Spinal cord (tissue), 10 donors: ENCODE results near the gene TCERG1. TPM values are rescaled to one million over a fixed set of nuclear protein-coding genes. Genes with fewer than 3 reads are reported as not detected.

Experiments
- DNase-seq, 6 donors: peaks; one replicate each; pipeline versions ENCODE4 v3.0.0 to v3.0.0-alpha.2; 2013 to 2015; ENCODE audit warnings: low spot score in 6 of 6, low read depth in 4 of 6
- H3K27ac ChIP-seq: one replicate; pipeline ENCODE4 v1.5.1; 2013; ENCODE audit warnings: low read depth, low read length, control low read depth
- H3K27me3 ChIP-seq: one replicate; pipeline ENCODE4 v1.6.1; 2013; ENCODE audit warnings: low read length; ENCODE audit not compliant: control insufficient read depth, insufficient read depth
- H3K36me3 ChIP-seq: one replicate; pipeline ENCODE4 v1.6.1; 2013; ENCODE audit warnings: low read length; ENCODE audit not compliant: control insufficient read depth, insufficient read depth
- H3K4me1 ChIP-seq: one replicate; pipeline ENCODE4 v1.6.1; 2013; ENCODE audit warnings: low read length; ENCODE audit not compliant: control insufficient read depth, insufficient read depth
- H3K4me3 ChIP-seq: one replicate; pipeline ENCODE4 v1.5.1; 2013; ENCODE audit warnings: low read depth, low read length, control low read depth
- H3K9me3 ChIP-seq: one replicate; pipeline ENCODE4 v1.6.1; 2013; ENCODE audit warnings: low read length; ENCODE audit not compliant: control insufficient read depth, insufficient read depth
- WGBS: methylation state at CpG from one replicate; pipeline ENCODE4 v1.1.5; 2013; ENCODE audit warnings: missing lambda C conversion rate; ENCODE audit not compliant: insufficient coverage; 5-methylcytosine and 5-hydroxymethylcytosine counted together
- polyA plus RNA-seq, 2 donors: library from polyadenylated mRNA; unstranded; fragments of 120-200 nt; gene quantifications; one replicate each; pipeline ENCODE4 v1.2.1, GENCODE V29; 2013; ENCODE audit not compliant: insufficient read length in 2 of 2
- total RNA-seq, 2 donors: library from RNA; depleted of rRNA in 1 of 2; stranded (reverse); fragments of 120-200 nt in 1 of 2; fragments of >200 nt in 1 of 2; gene quantifications; one replicate each; pipeline versions ENCODE4 v1.2.3 to v1.2.4, GENCODE V29; 2013 to 2014
- donor health status: healthy.

TCERG1 gene
- total and polyA plus RNA-seq, 4 donors, result 60.0 to 99.8 (median 88.3) TPM

DNA sequence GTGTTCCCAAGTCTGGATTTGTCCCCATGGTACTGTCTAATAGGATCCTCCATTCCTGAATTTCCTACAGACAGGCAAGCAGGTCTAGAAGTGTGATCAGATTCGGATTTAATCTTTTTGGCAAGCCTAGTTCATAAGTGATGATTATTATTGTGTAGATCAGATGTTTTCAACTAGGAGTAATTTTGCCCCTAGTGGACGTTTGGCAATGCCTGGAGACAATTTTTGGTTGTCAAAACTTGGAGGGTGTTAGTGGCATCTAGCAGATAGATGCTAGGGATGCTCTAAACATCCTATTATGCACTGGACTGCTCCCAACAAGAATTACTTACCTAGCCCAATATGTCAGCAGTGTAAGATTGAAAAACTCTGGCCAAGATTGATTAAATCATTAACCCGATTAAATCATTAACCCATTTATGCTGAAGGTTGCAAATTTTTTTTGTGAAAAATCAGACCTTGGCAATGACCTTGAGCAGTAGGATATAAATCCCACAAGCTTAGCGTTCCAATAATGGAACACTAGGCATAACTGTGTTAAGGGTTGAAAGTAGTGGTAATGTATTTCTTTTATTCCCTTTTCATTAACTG is 28.2 kb downstream of the TCERG1 start:
- no peaks in the 10 kb centered on the region for H3K9me3 ChIP-seq
- H3K36me3 ChIP-seq, result peaks cover 16% of the 10 kb centered on the region
- WGBS, result 60% methylated on average over 1 of the region's 4 CpGs

DNA sequence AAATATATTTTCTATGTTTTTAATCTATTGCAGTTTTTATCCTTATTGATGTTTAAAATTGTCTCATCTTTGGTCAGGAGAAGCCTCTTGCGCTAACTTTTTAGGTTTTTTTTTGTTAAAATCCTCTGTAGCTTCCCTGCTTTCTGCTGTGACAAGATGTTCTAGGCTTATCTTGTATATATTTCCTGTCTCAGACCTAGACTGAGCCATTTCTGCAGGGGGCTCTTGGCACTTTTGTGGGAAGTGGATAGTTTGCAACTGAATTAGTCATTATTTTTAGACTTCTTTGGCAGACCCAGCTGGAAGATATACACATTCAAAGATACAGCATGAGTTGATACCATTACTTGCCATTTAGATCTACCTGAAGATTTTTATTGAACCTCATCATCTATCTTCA is 28.8 kb downstream of the TCERG1 start:
- no peak for DNase-seq
- Histone ChIP-seq H3K9me3 (no peaks in the 10 kb centered on the region), H3K36me3 (peaks cover 19% of the 10 kb centered on the region), H3K27me3 (no peaks in the 10 kb centered on the region), H3K4me3 (no peak overlapping the region), H3K4me1 (no peaks in the 10 kb centered on the region), H3K27ac (no peak overlapping the region)
- 100% methylated on average over 1 of the region's 1 CpG for WGBS

More for the DNA sequence above, 28.2 kb downstream of the TCERG1 start:
- DNase-seq, result no peak
- no peak overlapping the region for H3K4me3 ChIP-seq
- no peak overlapping the region for H3K27ac ChIP-seq
- H3K4me1 ChIP-seq, result no peaks in the 10 kb centered on the region
- H3K27me3 ChIP-seq, result no peaks in the 10 kb centered on the region

DNA sequence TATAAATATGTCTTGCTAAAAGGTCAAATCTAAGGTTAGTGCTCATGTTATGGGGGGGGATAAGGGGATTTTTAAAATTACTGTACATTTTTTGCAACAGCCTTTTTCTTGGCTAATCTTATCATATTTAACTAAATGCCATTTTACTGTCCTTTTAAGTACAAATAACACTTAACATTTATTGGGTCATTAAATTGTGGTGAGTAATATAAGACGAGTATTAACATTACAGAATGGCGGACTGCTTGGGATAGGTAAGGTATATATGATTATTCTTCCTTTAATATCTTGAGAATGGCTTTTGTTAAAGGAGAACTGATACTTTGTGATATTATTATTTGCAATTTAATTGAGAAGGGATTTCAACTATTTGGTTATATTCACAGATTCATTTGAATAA is 35.6 kb downstream of the TCERG1 start:
- Histone ChIP-seq H3K27ac (no peak overlapping the region), H3K36me3 (peaks cover 14% of the 10 kb centered on the region), H3K27me3 (no peaks in the 10 kb centered on the region), H3K4me1 (no peaks in the 10 kb centered on the region), H3K9me3 (no peaks in the 10 kb centered on the region), H3K4me3 (no peak overlapping the region)
- no CpG with 5 or more reads among the region's 2 CpGs for WGBS
- no peak for DNase-seq

DNA sequence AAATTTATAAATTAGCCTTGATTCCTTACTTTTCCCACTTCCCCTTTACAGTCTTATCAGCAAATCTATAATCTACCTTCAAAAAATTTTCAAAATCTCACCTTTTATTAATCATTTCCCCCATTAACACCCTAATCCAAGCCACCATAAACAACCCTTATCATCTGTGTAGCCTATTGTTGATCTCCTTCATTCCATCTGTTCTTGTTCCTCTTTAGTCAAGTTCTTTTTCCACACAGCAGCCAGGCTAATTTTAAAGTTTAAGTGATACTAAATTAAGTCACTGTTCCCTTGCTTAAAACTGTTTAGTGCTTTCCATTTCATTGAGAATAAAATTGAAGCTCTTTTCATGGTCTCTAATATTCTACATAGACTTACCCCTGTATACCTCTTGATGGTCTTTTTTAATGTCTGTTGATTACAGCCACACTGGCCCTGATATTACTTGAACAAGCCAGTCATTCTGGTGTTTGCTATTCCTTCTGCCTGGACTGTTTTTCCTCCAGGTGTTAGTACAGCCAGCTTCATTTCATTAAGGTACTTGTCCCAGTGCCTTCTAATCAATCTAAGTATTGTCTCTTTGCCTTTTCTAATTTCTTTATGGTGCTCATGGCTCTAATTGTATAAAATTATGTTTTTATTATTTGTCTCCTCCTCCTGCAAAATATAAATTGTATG is 37.7 kb downstream of the TCERG1 start:
- H3K9me3 ChIP-seq, result no peaks in the 10 kb centered on the region
- no peak overlapping the region for H3K4me3 ChIP-seq
- no peaks in the 10 kb centered on the region for H3K27me3 ChIP-seq
- no peak overlapping the region for H3K27ac ChIP-seq
- DNase-seq, result no peak
- H3K4me1 ChIP-seq, result no peaks in the 10 kb centered on the region
- peaks cover 14% of the 10 kb centered on the region for H3K36me3 ChIP-seq

DNA sequence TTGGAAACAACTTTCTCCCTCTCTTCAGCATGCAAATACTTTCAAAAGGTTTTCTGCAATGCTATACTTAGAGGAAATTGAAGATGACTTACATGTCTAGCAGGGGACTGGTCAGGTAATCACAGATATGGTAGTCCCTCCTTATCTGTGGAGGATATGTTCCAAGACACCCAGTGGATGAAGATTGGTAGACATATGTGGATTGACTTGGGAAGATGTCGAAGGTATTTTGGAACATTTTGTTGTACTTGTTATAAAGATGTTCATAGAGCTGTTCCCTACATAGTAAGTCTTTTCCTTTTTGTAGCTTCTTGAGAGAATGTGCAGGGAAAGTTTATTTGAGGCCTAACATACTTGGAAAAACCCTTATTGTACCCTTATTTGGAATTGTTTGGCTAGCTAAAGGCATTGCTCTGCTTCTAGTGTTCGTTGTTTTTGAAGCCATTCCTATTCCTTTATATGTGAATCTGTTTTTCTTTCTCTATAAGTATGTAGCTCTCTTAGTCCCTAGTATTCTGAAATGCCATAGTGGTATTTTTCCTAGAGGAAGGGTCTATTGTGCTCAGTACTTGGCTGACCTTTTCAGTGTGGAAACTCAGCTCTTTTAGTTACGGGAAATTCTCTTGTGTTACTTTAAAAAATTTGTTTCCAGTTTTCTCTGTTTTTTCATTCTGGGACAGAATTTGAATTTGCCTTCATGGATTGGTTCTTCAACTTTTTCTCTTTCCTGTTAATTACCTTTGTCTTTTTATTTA is 43.1 kb downstream of the TCERG1 start:
- Histone ChIP-seq H3K4me1 (no peaks in the 10 kb centered on the region), H3K4me3 (no peak overlapping the region), H3K27ac (no peak overlapping the region), H3K27me3 (no peaks in the 10 kb centered on the region), H3K36me3 (peaks cover 11% of the 10 kb centered on the region), H3K9me3 (no peaks in the 10 kb centered on the region)
- WGBS, result 100% methylated on average over 1 of the region's 3 CpGs
- DNase-seq, result peak in 1 of 6 donors; percentile 6

DNA sequence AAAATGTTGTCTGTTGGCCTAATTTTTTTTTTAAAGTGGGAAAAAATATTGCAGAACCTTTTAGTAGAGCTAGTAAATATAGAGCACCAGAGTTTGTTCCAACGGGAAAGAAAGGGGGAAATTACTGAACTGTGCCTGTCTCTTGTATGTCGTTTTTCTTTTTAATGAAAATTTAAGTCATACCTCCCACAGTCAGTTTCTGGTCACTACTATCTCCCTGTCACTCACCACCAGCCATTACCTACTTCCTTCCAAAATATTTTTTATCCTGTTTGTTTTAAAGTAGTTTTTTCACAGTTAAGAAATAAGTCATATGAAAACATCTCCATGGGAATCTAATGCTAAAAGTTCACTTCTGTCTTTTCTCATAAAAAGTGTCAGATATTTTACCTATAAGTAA is 47.5 kb downstream of the TCERG1 start:
- H3K9me3 ChIP-seq, result no peaks in the 10 kb centered on the region
- no peak overlapping the region for H3K4me3 ChIP-seq
- no CpG with 5 or more reads among the region's 2 CpGs for WGBS
- H3K36me3 ChIP-seq, result peaks cover 5% of the 10 kb centered on the region
- H3K27me3 ChIP-seq, result no peaks in the 10 kb centered on the region
- DNase-seq, result no peak
- no peak overlapping the region for H3K27ac ChIP-seq
- no peaks in the 10 kb centered on the region for H3K4me1 ChIP-seq

DNA sequence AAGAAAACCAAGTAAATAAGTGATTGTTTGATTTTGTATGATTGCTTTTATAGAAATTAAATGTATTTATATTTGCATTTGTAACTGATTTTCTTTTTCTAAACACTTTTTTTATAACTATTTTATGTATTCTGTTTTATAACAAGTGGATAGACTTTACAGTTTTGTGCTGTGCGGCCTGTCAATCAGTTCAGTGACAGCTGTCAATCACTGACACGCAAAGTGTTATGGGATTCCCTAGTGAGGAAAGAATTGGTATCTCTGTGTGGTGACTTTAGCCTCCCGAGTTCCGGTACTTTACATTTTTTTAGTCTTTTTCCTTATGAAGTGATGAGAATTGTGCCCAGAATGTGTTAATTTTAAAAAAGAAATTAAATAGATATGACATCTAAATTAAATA is 52.5 kb downstream of the TCERG1 start:
- Histone ChIP-seq H3K27ac (no peak overlapping the region), H3K36me3 (peaks cover 6% of the 10 kb centered on the region), H3K9me3 (no peaks in the 10 kb centered on the region), H3K4me1 (no peaks in the 10 kb centered on the region), H3K27me3 (no peaks in the 10 kb centered on the region), H3K4me3 (no peak overlapping the region)
- no peak for DNase-seq
- no CpG with 5 or more reads among the region's 4 CpGs for WGBS

DNA sequence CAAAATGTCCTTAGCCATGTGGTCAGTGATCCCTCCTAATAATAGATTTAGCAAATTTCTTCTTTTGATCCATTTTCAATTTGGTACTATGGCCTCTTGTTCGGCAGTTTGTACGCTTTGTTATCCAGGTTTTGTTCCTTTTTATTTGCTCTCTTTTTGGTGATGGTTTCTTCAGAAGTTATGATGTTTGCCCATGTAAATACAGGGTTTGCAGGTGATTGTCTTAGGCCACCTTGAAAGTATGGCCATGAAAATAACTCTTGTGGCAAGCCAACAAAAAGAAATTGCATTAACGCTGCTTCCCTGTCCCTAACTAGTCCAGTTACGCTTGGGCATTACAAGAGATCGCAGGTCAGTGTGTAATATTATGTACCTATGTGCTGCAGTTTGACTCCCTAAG is 60.3 kb downstream of the TCERG1 start:
- Histone ChIP-seq H3K27me3 (no peaks in the 10 kb centered on the region), H3K36me3 (peaks cover 20% of the 10 kb centered on the region), H3K4me1 (no peaks in the 10 kb centered on the region), H3K9me3 (no peaks in the 10 kb centered on the region), H3K27ac (no peak overlapping the region), H3K4me3 (no peak overlapping the region)
- 100% methylated on average over 1 of the region's 5 CpGs for WGBS
- DNase-seq, result no peak

DNA sequence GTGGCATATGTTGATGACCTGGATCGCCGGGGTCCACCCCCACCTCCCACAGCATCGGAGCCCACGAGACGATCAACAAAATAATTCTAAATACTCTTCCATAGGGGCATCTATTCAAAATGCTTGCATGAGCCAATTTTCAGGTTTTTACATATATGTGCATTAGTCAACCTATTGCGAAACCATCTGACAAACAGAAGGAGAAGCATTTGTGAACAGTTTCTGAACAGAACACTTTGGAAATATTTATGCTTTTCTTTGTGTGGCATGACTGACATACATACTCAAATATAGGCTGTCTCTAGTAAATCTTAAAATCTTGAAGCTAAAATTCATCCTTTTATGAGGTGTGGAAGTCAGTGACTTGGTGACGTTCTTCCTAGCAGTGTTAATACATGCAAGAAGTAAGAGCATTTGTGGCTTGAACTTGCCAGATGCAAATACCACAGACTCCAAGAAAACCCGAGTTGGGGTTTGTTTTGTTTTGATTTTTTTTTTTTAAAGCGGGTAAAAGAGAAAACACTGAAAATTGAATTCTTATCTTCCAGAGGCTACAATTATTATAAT is 63.5 kb downstream of the TCERG1 start:
- H3K9me3 ChIP-seq, result no peaks in the 10 kb centered on the region
- peak in 1 of 6 donors; percentile 37 for DNase-seq
- WGBS, result 100% methylated on average over 1 of the region's 9 CpGs
- H3K4me1 ChIP-seq, result no peaks in the 10 kb centered on the region
- H3K36me3 ChIP-seq, result peaks cover 13% of the 10 kb centered on the region
- H3K27ac ChIP-seq, result no peak overlapping the region
- H3K4me3 ChIP-seq, result no peak overlapping the region
- no peaks in the 10 kb centered on the region for H3K27me3 ChIP-seq
